ENCODE data around the gene TRIM56. TPM values are rescaled to one million over a fixed set of nuclear protein-coding genes. Genes with fewer than 3 reads are reported as not detected.
"Not testable (repeated sequence)": the region's sequence is repeated elsewhere in the genome, so short reads cannot be mapped to it uniquely, and the experiment has no call there.

The TRIM56 gene
- total and polyA plus RNA-seq, 9 donors = 18.2 to 77.4 (median 44.5) TPM

- H3K27ac ChIP-seq = peak overlapping the region in 1 of 2 donors; percentile 5
- DNase-seq = peak in 1 of 5 donors; percentile 26
- no peaks in the 10 kb centered on the region for H3K27me3 ChIP-seq
- intact Hi-C loops (cut with DNase I) = loop anchor here in 1 of 4 donors (5.0 kb wide), 1 partner anchor 36 kb away; no protein-coding TSS in a partner anchor
- H3K4me3 ChIP-seq = no peak overlapping the region
- peaks cover 6% of the 10 kb centered on the region for H3K4me1 ChIP-seq (ENCODE audit: insufficient read depth)
- H3K9me3 ChIP-seq = no peaks in the 10 kb centered on the region
- H3K36me3 ChIP-seq = no peaks in the 10 kb centered on the region
- WGBS, 3 donors = 80 to 84% (median 82%) methylated on average over 18 of the region's 18 CpGs
- TF ChIP-seq POLR2A (IDR thresholded peaks at IDR 0.05) (no peak), EP300 (IDR thresholded peaks at IDR 0.05) (no peak)
- TF ChIP-seq, protein P1, sequence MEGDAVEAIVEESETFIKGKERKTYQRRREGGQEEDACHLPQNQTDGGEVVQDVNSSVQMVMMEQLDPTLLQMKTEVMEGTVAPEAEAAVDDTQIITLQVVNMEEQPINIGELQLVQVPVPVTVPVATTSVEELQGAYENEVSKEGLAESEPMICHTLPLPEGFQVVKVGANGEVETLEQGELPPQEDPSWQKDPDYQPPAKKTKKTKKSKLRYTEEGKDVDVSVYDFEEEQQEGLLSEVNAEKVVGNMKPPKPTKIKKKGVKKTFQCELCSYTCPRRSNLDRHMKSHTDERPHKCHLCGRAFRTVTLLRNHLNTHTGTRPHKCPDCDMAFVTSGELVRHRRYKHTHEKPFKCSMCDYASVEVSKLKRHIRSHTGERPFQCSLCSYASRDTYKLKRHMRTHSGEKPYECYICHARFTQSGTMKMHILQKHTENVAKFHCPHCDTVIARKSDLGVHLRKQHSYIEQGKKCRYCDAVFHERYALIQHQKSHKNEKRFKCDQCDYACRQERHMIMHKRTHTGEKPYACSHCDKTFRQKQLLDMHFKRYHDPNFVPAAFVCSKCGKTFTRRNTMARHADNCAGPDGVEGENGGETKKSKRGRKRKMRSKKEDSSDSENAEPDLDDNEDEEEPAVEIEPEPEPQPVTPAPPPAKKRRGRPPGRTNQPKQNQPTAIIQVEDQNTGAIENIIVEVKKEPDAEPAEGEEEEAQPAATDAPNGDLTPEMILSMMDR (IDR thresholded peaks at IDR 0.05) = no peak
Observed at GRCh38 chr7:101100858-101101847, 15.9 kb downstream of the TRIM56 start.

DNA sequence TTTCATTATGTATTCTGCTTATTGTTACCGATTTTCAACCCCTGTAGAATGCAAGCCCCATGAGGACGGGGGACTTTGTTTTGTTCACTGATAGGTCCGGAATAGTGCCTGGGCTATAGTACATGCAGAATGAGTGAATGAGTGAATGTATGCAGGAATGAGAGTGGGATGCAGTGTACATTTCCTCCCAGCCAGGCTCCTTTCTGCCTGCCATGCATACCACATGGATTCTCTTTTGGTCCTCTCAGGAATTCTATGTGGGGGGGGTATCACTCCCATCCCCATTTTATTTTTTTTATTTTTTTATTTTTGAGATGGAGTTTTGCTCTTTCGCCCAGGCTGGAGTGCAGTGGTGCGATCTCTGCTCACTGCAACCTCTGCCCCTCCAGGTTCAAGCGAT, 16.7 kb downstream of the TRIM56 start:
- 87 to 90% (median 89%) methylated on average over 6 of the region's 6 CpGs for WGBS, 3 donors

GRCh38 chr7:101103701-101104100, 18.4 kb downstream of the TRIM56 start:
- not testable (repeated sequence) for H3K4me3 ChIP-seq; H3K4me1 ChIP-seq (ENCODE audit: insufficient read depth); H3K27ac ChIP-seq; H3K36me3 ChIP-seq; DNase-seq; H3K27me3 ChIP-seq; H3K9me3 ChIP-seq
- intact Hi-C loops (cut with DNase I) = loop anchor here in 1 of 4 donors (5.0 kb wide), 1 partner anchor 34 kb away; no protein-coding TSS in a partner anchor
- 91 to 92% (median 92%) methylated on average over 10 of the region's 10 CpGs for WGBS, 3 donors

More for the DNA sequence above, 16.7 kb downstream of the TRIM56 start:
- TF ChIP-seq EP300 (IDR thresholded peaks at IDR 0.05) = no peak
- TF ChIP-seq, protein P1 (IDR thresholded peaks at IDR 0.05) = no peak
- no peak for TF ChIP-seq POLR2A (IDR thresholded peaks at IDR 0.05)
- intact Hi-C loops (cut with DNase I) = loop anchor here in 1 of 4 donors (5.0 kb wide), 1 partner anchor 35 kb away; no protein-coding TSS in a partner anchor
- Histone ChIP-seq H3K9me3 (no peaks in the 10 kb centered on the region), H3K27me3 (no peaks in the 10 kb centered on the region), H3K27ac (no peak overlapping the region), H3K4me1 (ENCODE audit: insufficient read depth) (peaks cover 6% of the 10 kb centered on the region), H3K4me3 (no peak overlapping the region), H3K36me3 (no peaks in the 10 kb centered on the region)
- DNase-seq = no peak

DNA sequence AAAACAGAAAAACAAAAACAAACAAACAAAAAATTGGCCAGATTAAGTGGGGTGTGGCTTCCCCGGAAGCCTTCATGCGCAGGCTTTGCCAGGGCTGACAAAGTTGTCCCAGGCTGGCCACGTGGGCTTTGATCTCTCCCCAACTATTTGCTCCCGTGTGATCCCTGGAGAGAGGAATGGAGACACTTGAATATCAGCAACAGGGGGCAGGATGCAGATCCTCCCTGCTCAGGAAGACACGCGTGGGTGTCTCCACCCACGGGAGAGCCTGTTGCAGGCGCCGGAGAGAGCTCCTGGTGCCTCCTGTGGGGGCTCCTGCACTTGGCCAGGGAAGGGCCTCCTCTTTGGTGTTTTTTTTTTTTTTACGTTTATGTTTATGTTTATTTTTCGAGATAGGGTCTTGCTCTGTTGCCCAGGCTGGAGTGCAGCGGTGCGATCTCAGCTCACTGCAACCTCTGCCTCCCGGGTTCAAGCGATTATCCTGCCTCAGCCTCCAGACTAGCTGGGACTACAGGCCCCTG, 19.0 kb downstream of the TRIM56 start:
- Histone ChIP-seq H3K9me3 (no peaks in the 10 kb centered on the region), H3K4me3 (no peak overlapping the region), H3K4me1 (ENCODE audit: insufficient read depth) (peaks cover 4% of the 10 kb centered on the region), H3K27me3 (no peaks in the 10 kb centered on the region), H3K27ac (no peak overlapping the region), H3K36me3 (no peaks in the 10 kb centered on the region)
- DNase-seq = no peak
- WGBS, 3 donors = 36 to 48% (median 44%) methylated on average over 15 of the region's 15 CpGs
- TF ChIP-seq EP300 (IDR thresholded peaks at IDR 0.05) (no peak), POLR2A (IDR thresholded peaks at IDR 0.05) (no peak)
- TF ChIP-seq, protein P1 (IDR thresholded peaks at IDR 0.05) = no peak
- intact Hi-C loops (cut with DNase I) = loop anchor here in 1 of 4 donors (5.0 kb wide), 1 partner anchor 33 kb away; no protein-coding TSS in a partner anchor
